ENCODE data around the gene TGM3. TPM values are rescaled to one million over a fixed set of nuclear protein-coding genes. Genes with fewer than 3 reads are reported as not detected.

The TGM3 gene
- total and polyA plus RNA-seq, 10 of the 15 experiments (the other 5 are each of a cell fraction or from before 2014, with no cell fraction given), result not detected

- CTCF ChIA-PET, result interaction anchor here (0.6 to 1.1 kb wide), 2 partner anchors 87 to 1612 kb away, joined by 3 read pairs; no protein-coding TSS in a partner anchor
- RAD21 ChIA-PET (ENCODE audit: unreplicated experiment), result no interaction called here
- no peaks in the 10 kb centered on the region for H3K4me1 ChIP-seq (ENCODE audit: control insufficient read depth, insufficient read depth, low read length)
- H3K79me2 ChIP-seq (ENCODE audit: control insufficient read depth, insufficient read depth, low read length), result no peaks in the 10 kb centered on the region
- no peaks in the 10 kb centered on the region for H3K36me3 ChIP-seq (ENCODE audit: control insufficient read depth in 2 of 2, insufficient read depth in 2 of 2, low read length in 1 of 2)
- no TSS peak for BruUV-seq (replicated peaks)
- SMC1A ChIA-PET (ENCODE audit: uncharacterized antibody, unreplicated experiment), result no interaction called here
- no peak overlapping the region for H3K4me2 ChIP-seq (ENCODE audit: control insufficient read depth, insufficient read depth)
- no peak overlapping the region for H3K27ac ChIP-seq (ENCODE audit: control insufficient read depth, insufficient read depth)
- no peak overlapping the region for H2AFZ ChIP-seq (ENCODE audit: control insufficient read depth, low read depth, low read length)
- no peak overlapping the region for H3K9ac ChIP-seq (ENCODE audit: control insufficient read depth, insufficient read depth, low read length)
- H3K4me3 ChIP-seq, result no peak overlapping the region
- no peaks in the 10 kb centered on the region for H3K27me3 ChIP-seq (replicated peaks in 1 of 2; ENCODE audit: control insufficient read depth in 2 of 2, insufficient read depth in 2 of 2, low read length in 1 of 2)
- TF ChIP-seq JUNB (IDR thresholded peaks at IDR 0.05) (no peak), POU2F2 (IDR thresholded peaks at IDR 0.05; ENCODE audit: borderline replicate concordance, low read depth, low read length) (no peak), JUND (IDR thresholded peaks at IDR 0.05; ENCODE audit: low read depth, low read length) (no peak)
- ATAC-seq (no peak), FAIRE-seq (no peak), DNase-seq (ENCODE audit: low read depth, low spot score) (no peak)
- H4K20me1 ChIP-seq (ENCODE audit: control insufficient read depth, insufficient read depth), result no peaks in the 10 kb centered on the region
- POLR2A ChIA-PET, result no interaction called here
- H3K9me3 ChIP-seq (replicated peaks; ENCODE audit: control insufficient read depth, insufficient read depth, low read length), result peaks cover 2% of the 10 kb centered on the region; the same call in 1 of the 3 replicates
- in situ Hi-C loops (cut with MboI) (no loop called here), intact Hi-C loops (cut with micrococcal nuclease; ENCODE audit: unreplicated experiment) (no loop called here)
- 27% methylated on average over 3 of the region's 3 CpGs for WGBS (ENCODE audit: insufficient coverage, insufficient replicate concordance, low lambda C conversion rate, missing lambda C conversion rate)
Measured at GRCh38 chr20:2365666-2366065, 69.9 kb downstream of the TGM3 start.

GRCh38 chr20:2368621-2369020, 72.8 kb downstream of the TGM3 start:
- no peak for FAIRE-seq
- Histone ChIP-seq H4K20me1 (ENCODE audit: control insufficient read depth, insufficient read depth) (no peaks in the 10 kb centered on the region), H3K79me2 (ENCODE audit: control insufficient read depth, insufficient read depth, low read length) (no peaks in the 10 kb centered on the region), H3K36me3 (ENCODE audit: control insufficient read depth in 2 of 2, insufficient read depth in 2 of 2, low read length in 1 of 2) (no peaks in the 10 kb centered on the region), H3K27me3 (replicated peaks in 1 of 2; ENCODE audit: control insufficient read depth in 2 of 2, insufficient read depth in 2 of 2, low read length in 1 of 2) (no peaks in the 10 kb centered on the region; a peak in 1 of 4 replicates), H3K4me2 (ENCODE audit: control insufficient read depth, insufficient read depth) (no peak overlapping the region), H3K9ac (ENCODE audit: control insufficient read depth, insufficient read depth, low read length) (no peak overlapping the region), H3K9me3 (replicated peaks; ENCODE audit: control insufficient read depth, insufficient read depth, low read length) (peaks cover 2% of the 10 kb centered on the region; the same call in 1 of the 3 replicates), H3K4me1 (ENCODE audit: control insufficient read depth, insufficient read depth, low read length) (no peaks in the 10 kb centered on the region), H3K4me3 (no peak overlapping the region), H3K27ac (ENCODE audit: control insufficient read depth, insufficient read depth) (no peak overlapping the region), H2AFZ (ENCODE audit: control insufficient read depth, low read depth, low read length) (no peak overlapping the region)
- TF ChIP-seq ZBTB11 (CRISPR knock-in tag; IDR thresholded peaks at IDR 0.05) (no peak), PAX5 (IDR thresholded peaks at IDR 0.05; ENCODE audit: borderline replicate concordance, low read depth, low read length) (no peak), TCF7 (IDR thresholded peaks at IDR 0.05; ENCODE audit: borderline replicate concordance) (no peak), SMARCA5 (IDR thresholded peaks at IDR 0.05) (no peak), BCL11A (IDR thresholded peaks at IDR 0.05; ENCODE audit: low read depth, low read length) (no peak), LARP7 (IDR thresholded peaks at IDR 0.05) (no peak), GABPA (IDR thresholded peaks at IDR 0.05; ENCODE audit: low read depth) (no peak)
- DNase-seq (ENCODE audit: low read depth, low spot score), result no peak
- ChIA-PET SMC1A (ENCODE audit: uncharacterized antibody, unreplicated experiment) (interaction anchor here (0.5 kb wide), 1 partner anchor 605 kb away, joined by 3 read pairs; no protein-coding TSS in a partner anchor), CTCF (interaction anchor here (1.4 to 1.5 kb wide), 2 partner anchors 8 to 11 kb away, joined by 3 to 4 read pairs; no protein-coding TSS in a partner anchor), RAD21 (ENCODE audit: unreplicated experiment) (no interaction called here), POLR2A (no interaction called here)
- intact Hi-C loops (cut with micrococcal nuclease; ENCODE audit: unreplicated experiment), result no loop called here
- BruUV-seq (replicated peaks), result no TSS peak
- WGBS (ENCODE audit: insufficient coverage, insufficient replicate concordance, low lambda C conversion rate, missing lambda C conversion rate), result 0% methylated on average over 1 of the region's 1 CpG
- ATAC-seq, result no peak
- in situ Hi-C loops (cut with MboI), result no loop called here

All from GM12878 (cell line).